Adrenal gland (tissue), 12 donors: ENCODE measurements around the gene TNFRSF19. TPM values are rescaled to one million over a fixed set of nuclear protein-coding genes. Genes with fewer than 3 reads are reported as not detected.

Experiments
- DNase-seq, 7 donors: peaks; one replicate each; pipeline ENCODE4 v3.0.0-alpha.2; 2019 to 2020
- H3K27ac ChIP-seq, 5 donors: fragments of 200-600 bp; sonication (generic) in 4 of 5; 1 replicate in 3 of 5; 2 replicates in 2 of 5; pipeline versions ENCODE4 v1.5.1 to v1.8.0; 2016 to 2020; ENCODE audit warnings: mild to moderate bottlenecking in 1 of 5
- H3K27me3 ChIP-seq: fragments of 200-600 bp; 2 replicates; pipeline ENCODE4 v1.8.0; 2021
- H3K36me3 ChIP-seq, 2 donors: fragments of 200-600 bp; replicated peaks in 1 of 2; 1 replicate in 1 of 2; 2 replicates in 1 of 2; pipeline versions ENCODE4 v1.5.1 to v1.8.0; 2018 to 2022
- H3K4me1 ChIP-seq, 2 donors: fragments of 200-600 bp; replicated peaks in 1 of 2; 1 replicate in 1 of 2; 2 replicates in 1 of 2; pipeline versions ENCODE4 v1.5.1 to v1.8.0; 2018 to 2021
- H3K4me3 ChIP-seq, 4 donors: fragments of 200-600 bp; sonication (generic) in 3 of 4; one replicate each; pipeline ENCODE4 v1.5.1; 2016 to 2018
- H3K9me3 ChIP-seq, 3 donors: fragments of 200-600 bp; sonication (generic) in 1 of 3; replicated peaks in 1 of 3; 1 replicate in 2 of 3; 2 replicates in 1 of 3; pipeline versions ENCODE4 v1.5.1 to v1.8.0; 2016 to 2021
- CTCF ChIP-seq, 6 experiments: fragments of 450-650 bp in 4 of 6; fragments of 200-600 bp in 2 of 6; sonication (generic) in 1 of 6; IDR thresholded peaks; 1 replicate in 5 of 6; 2 replicates in 1 of 6; pipeline versions ENCODE4 v1.5.1 to v1.8.0; 2016 to 2021; ENCODE audit warnings: antibody characterized with exemption in 6 of 6, mild to moderate bottlenecking in 2 of 6, moderate library complexity in 1 of 6
- POLR2A ChIP-seq, 2 donors: fragments of 450-650 bp; IDR thresholded peaks; one replicate each; pipeline ENCODE4 v1.6.1; 2017; ENCODE audit warnings: antibody characterized with exemption in 2 of 2, mild to moderate bottlenecking in 2 of 2, moderate library complexity in 1 of 2
- WGBS, 4 donors: extraction: QIAGEN DNeasy Blood & Tissue Kit in 2 of 4; methylation state at CpG; one replicate each; pipeline versions ENCODE4 v1.1.5 to v1.1.7; 2013 to 2017; 5-methylcytosine and 5-hydroxymethylcytosine counted together
- intact Hi-C, 2 donors: fragments of 100-400 bp; cut with DNase I; formaldehyde crosslinking; loops; one replicate each; pipeline versions ENCODE4 v1.14.1 to v1.15.0; 2022 to 2023
- polyA plus RNA-seq, 3 donors: library from polyadenylated mRNA; stranded (reverse); fragments of 200-250 nt in 2 of 3; fragments of 350-450 nt in 1 of 3; fragmentation: Illumina TruSeq in 1 of 3; extraction: RNeasy Lipid Tissue Mini Kit (QIAGEN cat#74804) in 1 of 3; gene quantifications; one replicate each; pipeline ENCODE4 v1.2.3, GENCODE V29; 2013 to 2014
- total RNA-seq, 9 donors: library from RNA; depleted of rRNA in 4 of 9; stranded (reverse); fragments of >200 nt in 4 of 9; fragments of 120-200 nt in 1 of 9; fragmentation: NEBNext Ultra II Directional in 1 of 9; extraction: Animal tissue kit (Norgen Biotek cat#: 25700) in 1 of 9; gene quantifications; one replicate each; pipeline versions ENCODE4 v1.1.0 to v1.2.4, GENCODE V29; 2013 to 2023
- donor health status: healthy with polysubstance abuse.
- donor health status: Bipolar disorder and iron deficiency.
- donor health status: DM: yes; HTN: yes; CAD: no.
- donor health status: DM: no; HTN: no; CAD: no.
- donor health status: DM: no; HTN: no; CAD: no.
- donor health status: DM: yes; HTN: yes; CAD: no.

Gene TNFRSF19
- total and polyA plus RNA-seq, 12 donors: 0.88 to 6.7 (median 3.3) TPM

- Histone ChIP-seq H3K27ac (no peak overlapping the region), H3K36me3 (no peaks in the 10 kb centered on the region)
- intact Hi-C loops: no loop called here
Measured at GRCh38 chr13:23671897-23672296, 101.7 kb downstream of the TNFRSF19 start.

DNA sequence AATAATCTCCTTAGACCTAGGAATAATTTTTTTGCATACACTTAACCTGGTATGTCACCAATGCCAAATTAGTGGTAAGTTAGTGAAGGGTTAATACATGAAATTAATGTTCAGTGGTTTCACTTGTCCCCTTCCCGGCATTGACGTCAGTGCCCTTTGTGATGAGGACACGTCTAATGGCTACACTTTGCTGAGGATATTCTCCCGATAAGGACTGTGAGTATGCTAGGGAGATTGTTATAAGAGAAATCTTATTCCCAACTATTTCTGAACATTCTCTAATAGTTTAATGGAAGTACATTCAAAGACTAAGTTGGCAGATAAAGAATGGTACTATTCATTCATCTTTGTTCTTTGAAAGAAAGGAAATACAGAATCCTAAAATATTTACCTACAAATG, 102.4 kb downstream of the TNFRSF19 start:
- H3K4me3 ChIP-seq: no peak overlapping the region
- no peaks in the 10 kb centered on the region for H3K9me3 ChIP-seq
- H3K27me3 ChIP-seq: no peaks in the 10 kb centered on the region
- H3K4me1 ChIP-seq: no peaks in the 10 kb centered on the region
- intact Hi-C loops: no loop called here
- TF ChIP-seq POLR2A (IDR thresholded peaks at IDR 0.05) (no peak), CTCF (IDR thresholded peaks at IDR 0.05) (no peak)
- 48 to 57% (median 51%) methylated on average over 4 of the region's 4 CpGs for WGBS, 4 donors
- H3K27ac ChIP-seq: no peak overlapping the region
- DNase-seq: peak in 1 of 7 donors; percentile 13
- H3K36me3 ChIP-seq: no peaks in the 10 kb centered on the region

More at GRCh38 chr13:23671897-23672296, 101.7 kb downstream of the TNFRSF19 start:
- DNase-seq: no peak
- TF ChIP-seq CTCF (IDR thresholded peaks at IDR 0.05) (no peak), POLR2A (IDR thresholded peaks at IDR 0.05) (no peak)
- H3K9me3 ChIP-seq: no peaks in the 10 kb centered on the region
- H3K4me3 ChIP-seq: no peak overlapping the region
- no peaks in the 10 kb centered on the region for H3K4me1 ChIP-seq
- H3K27me3 ChIP-seq: no peaks in the 10 kb centered on the region
- WGBS, 4 donors: 82 to 85% (median 84%) methylated on average over 3 of the region's 3 CpGs

DNA sequence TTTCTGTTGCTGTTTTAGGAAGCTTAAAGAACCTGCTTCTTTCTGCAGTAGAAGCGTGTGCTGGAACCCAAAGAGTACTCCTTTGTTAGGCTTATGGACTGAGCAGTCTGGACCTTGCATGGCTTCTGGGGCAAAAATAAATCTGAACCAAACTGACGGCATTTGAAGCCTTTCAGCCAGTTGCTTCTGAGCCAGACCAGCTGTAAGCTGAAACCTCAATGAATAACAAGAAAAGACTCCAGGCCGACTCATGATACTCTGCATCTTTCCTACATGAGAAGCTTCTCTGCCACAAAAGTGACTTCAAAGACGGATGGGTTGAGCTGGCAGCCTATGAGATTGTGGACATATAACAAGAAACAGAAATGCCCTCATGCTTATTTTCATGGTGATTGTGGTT, 103.1 kb downstream of the TNFRSF19 start:
- H3K9me3 ChIP-seq: no peaks in the 10 kb centered on the region
- no peaks in the 10 kb centered on the region for H3K4me1 ChIP-seq
- intact Hi-C loops: no loop called here
- WGBS, 4 donors: 40 to 56% (median 54%) methylated on average over 4 of the region's 4 CpGs
- TF ChIP-seq CTCF (IDR thresholded peaks at IDR 0.05): no peak
- no peak for TF ChIP-seq POLR2A (IDR thresholded peaks at IDR 0.05)
- DNase-seq: no peak
- H3K36me3 ChIP-seq: no peaks in the 10 kb centered on the region
- no peaks in the 10 kb centered on the region for H3K27me3 ChIP-seq
- H3K27ac ChIP-seq: no peak overlapping the region
- no peak overlapping the region for H3K4me3 ChIP-seq

DNA sequence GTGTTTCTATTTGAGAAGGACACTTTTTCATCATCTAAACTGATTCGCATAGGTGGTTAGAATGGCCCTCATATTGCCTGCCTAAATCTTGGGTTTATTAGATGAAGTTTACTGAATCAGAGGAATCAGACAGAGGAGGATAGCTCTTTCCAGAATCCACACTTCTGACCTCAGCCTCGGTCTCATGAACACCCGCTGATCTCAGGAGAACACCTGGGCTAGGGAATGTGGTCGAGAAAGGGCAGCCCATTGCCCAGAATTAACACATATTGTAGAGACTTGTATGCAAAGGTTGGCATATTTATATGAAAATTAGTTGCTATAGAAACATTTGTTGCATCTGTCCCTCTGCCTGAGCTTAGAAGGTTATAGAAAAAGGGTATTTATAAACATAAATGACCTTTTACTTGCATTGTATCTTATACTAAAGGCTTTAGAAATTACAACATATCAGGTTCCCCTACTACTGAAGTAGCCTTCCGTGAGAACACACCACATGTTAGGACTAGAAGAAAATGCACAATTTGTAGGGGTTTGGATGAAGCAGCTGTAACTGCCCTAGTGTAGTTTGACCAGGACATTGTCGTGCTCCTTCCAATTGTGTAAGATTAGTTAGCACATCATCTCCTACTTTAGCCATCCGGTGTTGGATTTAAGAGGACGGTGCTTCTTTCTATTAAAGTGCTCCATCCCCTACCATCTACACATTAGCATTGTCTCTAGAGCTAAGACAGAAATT, 103.8 kb downstream of the TNFRSF19 start:
- no peak for DNase-seq
- intact Hi-C loops: no loop called here
- Histone ChIP-seq H3K36me3 (no peaks in the 10 kb centered on the region), H3K9me3 (no peaks in the 10 kb centered on the region), H3K4me3 (no peak overlapping the region), H3K27me3 (no peaks in the 10 kb centered on the region), H3K4me1 (no peaks in the 10 kb centered on the region), H3K27ac (no peak overlapping the region)
- 89 to 93% (median 91%) methylated on average over 8 of the region's 8 CpGs for WGBS, 4 donors
- TF ChIP-seq POLR2A (IDR thresholded peaks at IDR 0.05): no peak
- no peak for TF ChIP-seq CTCF (IDR thresholded peaks at IDR 0.05)
